Measurements from ENCODE around the gene CTDNEP1.
"Not testable (repeated sequence)": the region's sequence is repeated elsewhere in the genome, so short reads cannot be mapped to it uniquely, and the experiment has no call there.

The CTDNEP1 gene

GRCh38 chr17:7243838-7244237 lies 7.7 kb downstream of the CTDNEP1 start:
- DNase-seq = not testable (repeated sequence)

DNA sequence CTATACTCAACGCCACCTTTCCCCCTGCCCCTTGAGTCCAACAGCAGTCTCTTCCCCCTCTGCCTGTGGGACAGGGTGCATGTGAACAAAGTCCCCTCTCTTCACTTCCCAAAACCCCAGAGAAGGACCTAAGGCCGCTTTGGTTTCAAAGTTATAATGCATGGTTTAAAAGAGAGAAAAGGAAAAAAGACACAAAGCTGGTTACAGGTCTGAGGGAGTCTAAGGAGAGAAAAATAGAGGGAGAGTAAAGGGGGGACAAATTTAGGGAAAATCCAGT lies 8.1 kb downstream of the CTDNEP1 start:
- DNase-seq = no peak

DNA sequence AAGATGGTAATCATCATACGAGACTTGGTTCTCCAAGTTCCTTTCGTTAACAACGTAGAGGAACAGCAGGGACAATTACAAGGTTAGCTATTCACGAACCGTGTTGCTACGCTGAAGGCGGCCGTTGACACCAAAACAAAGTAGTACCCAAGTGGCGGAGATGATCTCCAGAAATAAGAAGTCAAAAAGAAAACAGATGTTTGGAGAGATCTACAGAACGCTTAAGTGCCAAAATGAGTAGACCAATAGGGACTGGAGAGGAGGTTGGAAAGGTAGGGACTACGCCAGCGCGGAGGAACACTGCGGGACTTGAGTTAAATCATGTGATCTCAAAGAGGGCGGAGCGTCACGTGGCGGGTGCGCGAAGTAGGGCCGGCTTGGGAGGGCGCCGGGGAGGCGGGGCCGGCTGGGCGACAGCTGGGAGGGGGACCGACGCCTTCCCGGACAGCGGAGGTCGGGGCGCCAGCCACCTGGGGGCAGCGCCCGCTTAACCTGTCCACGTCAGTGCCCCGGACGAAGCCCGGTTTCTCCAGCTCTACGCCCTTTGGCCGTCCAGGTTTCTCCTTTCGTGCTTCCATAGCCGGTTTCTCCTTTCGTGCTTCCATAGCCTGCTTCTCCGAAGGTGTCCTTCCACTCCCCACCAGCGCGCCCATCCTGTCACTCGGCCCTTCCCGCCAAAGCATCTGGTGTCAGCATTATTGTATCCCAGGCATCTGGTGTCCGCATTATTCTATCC lies 8.6 kb downstream of the CTDNEP1 start:
- peak; percentile 93 for DNase-seq

- peak; percentile 91 for DNase-seq
These were observed 9.5 kb downstream of the CTDNEP1 start, which contains the start of gene GABARAP for GRCh38 chr17:7241783-7242716. Gene GABARAP, minus strand, starts transcription at chr17:7242449. Its CDS starts 119 bp downstream, at chr17:7242330.

DNA sequence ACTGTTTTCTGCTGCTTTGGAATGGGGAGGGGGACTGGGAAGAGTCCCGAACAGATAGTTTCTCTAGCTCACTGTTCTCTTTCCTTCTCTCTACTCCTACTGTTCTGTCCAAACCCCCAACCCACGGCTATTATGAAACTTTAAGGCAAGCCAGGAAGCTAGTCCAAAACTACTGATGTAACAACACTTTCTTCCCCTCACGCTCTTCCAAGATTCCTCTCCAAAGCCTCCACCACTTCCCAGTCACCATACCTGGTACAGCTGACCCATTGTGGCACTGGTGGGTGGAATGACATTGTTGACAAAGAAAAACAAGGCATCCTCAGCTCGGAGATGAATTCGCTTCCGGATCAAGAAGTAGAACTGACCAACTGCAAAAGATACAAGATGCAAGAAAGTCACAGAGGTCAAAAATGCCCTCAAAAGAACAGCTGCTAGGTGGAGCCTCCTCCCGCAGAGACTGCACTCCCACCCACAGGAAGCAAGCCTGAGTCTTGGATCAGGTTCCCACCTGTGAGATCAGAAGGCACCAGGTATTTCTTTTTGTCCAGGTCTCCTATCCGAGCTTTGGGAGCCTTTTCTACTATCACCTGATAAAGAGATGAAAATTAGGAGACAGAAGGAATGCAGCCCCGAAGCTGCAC lies 10.3 kb downstream of the CTDNEP1 start:
- DNase-seq = no peak

GRCh38 chr17:7240375-7240774 lies 11.2 kb downstream of the CTDNEP1 start:
- no peak for DNase-seq

GRCh38 chr17:7239091-7240027 lies 12.2 kb downstream of the CTDNEP1 start, which contains the start of gene PHF23:
Gene PHF23, minus strand, starts transcription at chr17:7239457. Its CDS starts 178 bp downstream, at chr17:7239279.
- DNase-seq = peak; percentile 99

GRCh38 chr17:7238420-7239090 lies 13.0 kb downstream of the CTDNEP1 start:
- peak; percentile 27 for DNase-seq

DNA sequence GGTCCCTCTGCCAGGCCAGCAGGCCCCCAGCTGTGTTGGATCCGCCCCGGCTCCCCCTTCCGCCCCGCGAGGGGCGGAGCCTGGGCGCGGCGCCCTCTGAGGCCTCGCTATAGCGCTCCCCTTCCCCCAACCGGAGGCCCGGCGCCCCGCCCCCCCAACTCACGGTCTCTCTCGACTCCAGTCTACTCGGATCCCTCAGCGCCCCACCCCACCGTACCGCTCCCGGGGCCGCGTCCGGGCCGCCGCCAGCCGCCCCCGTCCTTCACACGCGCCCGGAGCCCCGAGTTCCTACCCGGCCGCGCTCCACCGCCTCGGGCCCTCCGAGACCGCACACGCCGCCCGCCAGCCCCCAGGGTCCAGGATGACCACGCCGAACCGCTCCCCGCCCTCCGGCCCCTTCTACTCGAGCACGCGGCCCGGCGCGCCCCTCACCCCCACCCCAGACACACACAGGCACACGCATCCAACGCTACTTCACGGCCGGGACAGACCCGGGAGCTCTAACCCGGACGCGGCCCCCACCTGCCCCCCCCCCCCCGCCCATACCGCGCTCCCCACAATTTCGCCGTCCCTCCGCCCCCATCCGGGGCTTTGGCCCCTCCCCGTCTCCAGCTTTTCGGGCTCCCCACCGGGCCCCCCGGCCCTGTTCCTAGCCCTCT lies 13.6 kb downstream of the CTDNEP1 start:
- DNase-seq = peak; percentile 90

DNA sequence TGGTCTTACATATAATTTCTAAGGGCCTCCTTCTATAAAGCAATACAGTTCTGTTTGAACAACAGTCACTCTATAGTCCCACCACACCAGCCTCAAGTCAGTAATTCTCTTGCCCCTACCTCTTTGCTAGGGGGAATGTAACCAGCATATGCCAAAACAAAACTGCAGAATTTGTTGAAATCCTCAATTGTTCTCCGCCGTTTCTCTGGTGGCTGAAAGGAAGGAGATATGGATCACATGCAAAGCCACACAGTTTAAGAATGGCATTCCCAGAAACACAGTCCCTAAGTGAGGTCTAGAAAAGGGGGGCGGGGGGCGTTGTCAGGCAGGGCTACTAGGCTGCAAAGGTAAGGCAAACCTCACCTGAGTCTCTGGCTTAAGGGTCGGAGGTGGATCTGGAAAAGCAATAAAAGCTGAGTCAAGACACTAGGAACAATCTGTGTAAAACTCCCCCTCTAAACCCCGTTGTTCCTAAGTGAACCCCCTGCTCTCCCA lies 14.2 kb downstream of the CTDNEP1 start:
- DNase-seq = no peak

- DNase-seq = no peak
These were observed 14.7 kb downstream of the CTDNEP1 start for GRCh38 chr17:7236808-7237207.

DNA sequence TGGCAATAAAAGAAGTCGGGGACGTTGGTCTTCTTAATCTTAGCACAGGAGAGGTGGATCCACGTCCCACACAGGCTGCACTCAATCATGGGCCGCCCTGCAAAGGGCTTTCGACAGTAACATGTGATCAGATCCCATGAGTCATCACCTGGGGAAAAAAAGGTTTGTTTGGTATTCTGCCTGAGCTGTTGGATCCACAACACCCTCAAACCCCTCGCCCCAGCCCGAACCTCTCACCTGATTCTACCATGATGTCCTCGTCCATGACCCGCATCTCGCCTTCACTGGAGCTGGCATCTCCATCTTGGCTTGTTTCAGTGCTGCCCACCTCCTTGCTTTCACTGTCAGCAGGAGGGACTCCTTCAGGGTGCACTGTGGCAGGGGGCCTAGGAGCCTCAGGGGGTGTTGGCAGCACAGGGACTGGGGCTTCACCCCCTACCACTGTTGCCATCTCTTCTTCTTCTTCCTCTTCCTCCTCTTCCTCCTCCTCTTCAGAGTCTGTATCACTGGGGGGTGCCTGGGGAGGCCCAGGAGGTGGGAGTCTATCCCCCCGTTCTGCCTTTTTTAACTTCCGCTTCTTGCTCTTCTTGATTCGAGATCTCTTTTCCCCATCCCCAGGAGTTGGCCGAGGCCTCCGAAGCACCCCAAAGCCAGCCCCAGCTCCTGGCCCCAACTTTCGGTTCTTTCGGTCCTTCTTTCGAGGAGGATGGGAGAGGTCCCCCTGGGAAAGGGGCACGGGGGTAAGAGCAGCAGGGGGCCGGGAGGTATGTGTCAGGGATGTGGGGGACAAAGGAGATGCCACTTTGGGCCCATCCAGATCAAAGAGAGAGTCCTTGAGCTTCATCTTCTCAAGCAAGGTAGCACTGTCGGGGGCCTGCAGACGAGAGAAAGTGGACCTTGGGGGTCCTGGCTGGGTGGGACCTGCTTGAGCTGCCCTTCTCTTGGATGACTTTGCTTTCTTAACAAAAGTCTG lies 15.6 kb downstream of the CTDNEP1 start:
- DNase-seq = no peak

DNA sequence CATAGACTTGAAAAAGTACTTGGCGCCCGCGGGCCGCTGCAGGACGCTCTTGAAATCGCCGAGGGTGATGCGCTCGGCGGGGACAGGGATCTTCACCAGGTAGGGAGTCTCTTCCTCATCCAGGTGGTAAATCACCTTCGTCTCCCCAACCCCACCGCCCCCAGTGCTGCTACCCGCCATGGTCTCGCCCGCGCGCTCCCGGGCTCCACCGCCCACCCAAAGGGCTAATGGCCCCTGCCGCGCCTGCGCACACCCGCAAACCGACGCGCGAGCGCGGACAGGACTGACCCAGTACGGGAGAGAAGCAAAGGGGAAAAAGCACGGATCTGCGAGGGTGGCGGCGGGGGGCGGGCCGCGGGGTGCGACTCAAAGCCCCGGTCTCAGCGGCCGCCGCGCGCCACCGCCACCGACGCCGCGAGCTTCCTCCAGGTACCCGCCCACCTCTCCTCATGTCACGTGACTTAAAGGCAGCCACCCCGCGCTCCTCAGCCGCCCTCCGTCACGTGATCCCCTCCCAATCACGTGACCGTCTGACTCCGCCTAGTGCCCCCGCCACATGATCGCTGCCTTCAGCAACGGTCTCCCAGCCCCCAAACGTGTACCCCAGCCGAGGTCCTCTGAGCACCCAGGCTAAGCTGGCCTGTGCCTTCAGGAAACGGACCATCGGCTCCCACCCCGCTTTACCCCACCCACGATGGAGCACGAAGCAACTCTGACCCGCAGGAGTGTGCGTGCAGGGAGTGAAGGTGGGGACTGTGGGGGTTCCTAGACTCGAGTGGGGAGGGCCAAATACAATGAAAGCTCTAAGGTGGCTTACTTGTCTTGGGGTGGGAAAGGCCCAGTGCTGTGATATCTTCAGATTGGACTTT lies 17.2 kb downstream of the CTDNEP1 start, which contains the start of gene DVL2:
Gene DVL2, minus strand, starts transcription at position 435 of the 869 bp plus-strand sequence. Its CDS starts 255 bp downstream, at position 180.
- peak; percentile 97 for DNase-seq

- DNase-seq = no peak
These were observed 17.8 kb downstream of the CTDNEP1 start for GRCh38 chr17:7233701-7234082.

DNA sequence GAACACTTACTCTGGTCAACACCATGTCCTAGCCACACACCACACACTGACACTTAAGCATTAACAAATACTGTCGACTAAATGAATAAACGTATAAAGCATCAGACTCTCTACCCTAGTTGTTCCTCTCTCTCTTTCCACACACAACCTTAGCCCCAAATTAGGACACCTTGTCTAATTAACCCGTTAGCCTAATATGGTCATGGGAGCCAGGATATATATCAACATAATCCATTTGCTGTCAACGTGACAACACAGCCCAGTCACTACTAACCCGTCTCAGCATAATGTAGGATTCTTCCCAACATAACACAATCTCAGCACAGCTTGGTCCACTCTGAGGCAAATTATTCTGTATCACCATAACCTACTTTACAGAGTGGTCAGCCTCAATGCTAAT lies 19.4 kb downstream of the CTDNEP1 start:
- no peak for DNase-seq

DNA sequence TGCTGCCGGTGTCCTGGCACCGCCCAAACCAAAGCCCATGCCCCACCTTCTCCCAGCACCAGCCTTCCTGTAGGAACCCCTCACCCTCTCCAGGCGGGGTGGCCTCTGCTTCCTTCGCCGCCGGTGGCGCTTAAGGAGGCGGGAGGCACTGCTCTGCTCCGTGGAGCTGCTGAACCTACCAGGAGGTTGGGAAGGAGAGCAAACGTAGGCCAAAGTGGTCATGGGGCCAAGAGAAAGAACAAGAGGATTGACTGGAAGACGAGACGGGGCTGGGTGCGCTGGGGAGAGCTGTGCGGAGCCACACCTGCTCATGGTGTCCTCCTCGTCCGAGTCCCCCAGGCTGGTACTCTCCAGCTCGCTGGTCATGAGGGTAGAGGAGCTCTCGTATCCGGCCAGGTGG lies 22.0 kb downstream of the CTDNEP1 start:
- no peak for DNase-seq

DNA sequence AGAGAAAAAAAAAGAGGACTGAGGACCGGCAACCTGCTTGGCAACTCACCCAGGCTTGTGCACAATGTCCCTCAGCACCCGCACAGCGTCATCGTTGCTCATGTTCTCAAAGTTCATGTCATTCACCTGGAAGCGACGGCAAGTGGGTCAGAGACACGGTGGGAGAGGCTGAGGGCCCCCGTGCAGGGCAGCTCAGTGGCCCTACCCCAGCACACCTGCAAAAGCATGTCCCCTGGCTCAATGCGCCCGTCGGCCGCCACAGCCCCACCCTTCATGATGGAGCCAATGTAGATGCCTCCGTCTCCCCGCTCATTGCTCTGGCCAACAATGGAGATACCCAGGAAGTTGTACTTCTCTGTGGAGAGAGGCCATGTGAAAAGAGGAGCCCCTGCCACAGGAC lies 22.6 kb downstream of the CTDNEP1 start:
- no peak for DNase-seq

All from activated CD4-positive, alpha-beta T cell treated with anti-CD3 and anti-CD28 coated beads, Interleukin-2, Interleukin-6, amounts not matched to agents 100 ng/mL and 50 ng/mL, durations not matched to agents 16 hours and 8 hours (primary cell).